Small intestine (tissue), 7 donors: Measurements from ENCODE around the gene TICAM1. TPM values are rescaled to one million over a fixed set of nuclear protein-coding genes. Genes with fewer than 3 reads are reported as not detected.
A peak's percentile ranks its signal among the peaks of the same experiment; 100 is the strongest.
"Not testable (repeated sequence)": the region's sequence is repeated elsewhere in the genome, so short reads cannot be mapped to it uniquely, and the experiment has no call there.

Experiments
- DNase-seq, 2 donors: peaks; one replicate each; pipeline versions ENCODE4 v3.0.0 to v3.0.0-alpha.2; 2013
- FAIRE-seq: peaks from 2 replicates; lab custom pipeline; 2012; peaks lifted over from hg19 to GRCh38; lab: Jason Lieb, UNC
- H3K27ac ChIP-seq, 3 donors: one replicate each; pipeline ENCODE4 v1.5.1; 2013; ENCODE audit warnings: low read length in 2 of 3, mild to moderate bottlenecking in 2 of 3, control low read depth in 1 of 3, inconsistent platforms in 1 of 3, low read depth in 1 of 3, moderate library complexity in 1 of 3
- H3K27me3 ChIP-seq, 3 donors: one replicate each; pipeline ENCODE4 v1.6.1; 2013; ENCODE audit warnings: low read length in 3 of 3, inconsistent platforms in 1 of 3; ENCODE audit not compliant: control insufficient read depth in 3 of 3, insufficient read depth in 3 of 3
- H3K36me3 ChIP-seq, 3 donors: one replicate each; pipeline ENCODE4 v1.6.1; 2013; ENCODE audit warnings: low read length in 3 of 3, inconsistent platforms in 1 of 3, low read depth in 1 of 3, mild to moderate bottlenecking in 1 of 3, moderate library complexity in 1 of 3; ENCODE audit not compliant: control insufficient read depth in 3 of 3, insufficient read depth in 2 of 3
- H3K4me1 ChIP-seq, 3 donors: one replicate each; pipeline ENCODE4 v1.6.1; 2013; ENCODE audit warnings: low read length in 2 of 3, inconsistent platforms in 1 of 3, low read depth in 1 of 3, mild to moderate bottlenecking in 1 of 3, moderate library complexity in 1 of 3; ENCODE audit not compliant: control insufficient read depth in 3 of 3, insufficient read depth in 2 of 3
- H3K4me3 ChIP-seq, 3 donors: one replicate each; pipeline ENCODE4 v1.5.1; 2013; ENCODE audit warnings: low read length in 3 of 3, control low read depth in 1 of 3, inconsistent platforms in 1 of 3, low read depth in 1 of 3, mild to moderate bottlenecking in 1 of 3, moderate library complexity in 1 of 3
- H3K9me3 ChIP-seq, 2 donors: one replicate each; pipeline ENCODE4 v1.6.1; 2013; ENCODE audit warnings: low read depth in 1 of 2, low read length in 1 of 2; ENCODE audit not compliant: control insufficient read depth in 2 of 2, insufficient read depth in 1 of 2
- WGBS, 3 donors: extraction: QIAGEN DNeasy Blood & Tissue Kit; methylation state at CpG; one replicate each; pipeline ENCODE4 v1.1.7; 2013; 5-methylcytosine and 5-hydroxymethylcytosine counted together
- polyA plus RNA-seq, 4 donors: library from polyadenylated mRNA; stranded (reverse) in 3 of 4; unstranded in 1 of 4; fragments of 200-250 nt in 3 of 4; fragments of 120-200 nt in 1 of 4; gene quantifications; one replicate each; pipeline versions ENCODE4 v1.2.1 to v1.2.3, GENCODE V29; 2013
- donor health status: healthy with polysubstance abuse.
- donor health status: control.
- donor health status: control.
- donor health status: Bipolar disorder and iron deficiency.
- donor health status: healthy.

Gene TICAM1
- polyA plus RNA-seq, 4 donors: 14.3 to 38.0 (median 20.6) TPM

- H3K4me3 ChIP-seq, FAIRE-seq, H3K4me1 ChIP-seq, H3K9me3 ChIP-seq, H3K27ac ChIP-seq, H3K27me3 ChIP-seq, H3K36me3 ChIP-seq, DNase-seq: not testable (repeated sequence)
- WGBS, 3 donors: 90 to 93% (median 92%) methylated on average over 6 of the region's 6 CpGs
Measured at GRCh38 chr19:4805140-4805539, 26.4 kb downstream of the TICAM1 start.

- H3K36me3 ChIP-seq: peaks cover 0 to under 1% (median 0%) of the 10 kb centered on the region in 3 donors
- H3K4me1 ChIP-seq: no peaks in the 10 kb centered on the region
- H3K4me3 ChIP-seq: no peak overlapping the region
- no peak for FAIRE-seq
- DNase-seq: peak in 1 of 2 donors; percentile 55
- 42 to 48% (median 47%) methylated on average over 32 to 33 of the region's 33 CpGs for WGBS, 3 donors
- H3K27me3 ChIP-seq: no peaks in the 10 kb centered on the region
- no peak overlapping the region for H3K27ac ChIP-seq
- H3K9me3 ChIP-seq: no peaks in the 10 kb centered on the region
Measured at GRCh38 chr19:4803736-4804695, 27.5 kb downstream of the TICAM1 start.

GRCh38 chr19:4802711-4803110, 28.8 kb downstream of the TICAM1 start:
- 73 to 76% (median 74%) methylated on average over 7 of the region's 7 CpGs for WGBS, 3 donors
- FAIRE-seq: no peak

GRCh38 chr19:4801085-4801619, 30.4 kb downstream of the TICAM1 start:
- H3K36me3 ChIP-seq: peaks cover 0 to 21% (median 3%) of the 10 kb centered on the region in 3 donors
- no peak overlapping the region for H3K27ac ChIP-seq
- no peaks in the 10 kb centered on the region for H3K9me3 ChIP-seq
- H3K27me3 ChIP-seq: no peaks in the 10 kb centered on the region
- no peak for DNase-seq
- FAIRE-seq: no peak
- no peak overlapping the region for H3K4me3 ChIP-seq
- no peaks in the 10 kb centered on the region for H3K4me1 ChIP-seq
- 61 to 84% (median 72%) methylated on average over 3 of the region's 3 CpGs for WGBS, 3 donors

More at GRCh38 chr19:4802711-4803110, 28.8 kb downstream of the TICAM1 start:
- Histone ChIP-seq H3K27ac (no peak overlapping the region), H3K9me3 (no peaks in the 10 kb centered on the region), H3K36me3 (peaks cover 0 to 11% (median 0%) of the 10 kb centered on the region in 3 donors), H3K4me3 (no peak overlapping the region), H3K27me3 (no peaks in the 10 kb centered on the region), H3K4me1 (no peaks in the 10 kb centered on the region)
- no peak for DNase-seq

- no peak overlapping the region for H3K27ac ChIP-seq
- H3K4me3 ChIP-seq: no peak overlapping the region
- FAIRE-seq (no peak), DNase-seq (no peak)
- WGBS, 3 donors: 42 to 61% (median 52%) methylated on average over 23 of the region's 23 CpGs
- peaks cover 0 to 24% (median 3%) of the 10 kb centered on the region in 3 donors for H3K36me3 ChIP-seq
- no peaks in the 10 kb centered on the region for H3K9me3 ChIP-seq
- H3K4me1 ChIP-seq: no peaks in the 10 kb centered on the region
- no peaks in the 10 kb centered on the region for H3K27me3 ChIP-seq
Measured at GRCh38 chr19:4800591-4801081, 30.9 kb downstream of the TICAM1 start.

- no peak overlapping the region for H3K27ac ChIP-seq
- H3K27me3 ChIP-seq: no peaks in the 10 kb centered on the region
- FAIRE-seq (no peak), DNase-seq (no peak)
- peaks cover 0 to 6% (median 3%) of the 10 kb centered on the region in 3 donors for H3K4me1 ChIP-seq
- peaks cover 0 to 51% (median 6%) of the 10 kb centered on the region in 3 donors for H3K36me3 ChIP-seq
- no peak overlapping the region for H3K4me3 ChIP-seq
- no peaks in the 10 kb centered on the region for H3K9me3 ChIP-seq
- WGBS, 3 donors: 77 to 84% (median 78%) methylated on average over 9 of the region's 9 CpGs
Measured at GRCh38 chr19:4795400-4795799, 36.1 kb downstream of the TICAM1 start.

- 72 to 83% (median 73%) methylated on average over 11 of the region's 11 CpGs for WGBS, 3 donors
- Histone ChIP-seq H3K36me3 (peaks cover 0 to 51% (median 6%) of the 10 kb centered on the region in 3 donors), H3K27ac (no peak overlapping the region), H3K9me3 (no peaks in the 10 kb centered on the region), H3K4me3 (no peak overlapping the region), H3K4me1 (peaks cover 0 to 6% (median 3%) of the 10 kb centered on the region in 3 donors), H3K27me3 (no peaks in the 10 kb centered on the region)
- DNase-seq: no peak
- FAIRE-seq: no peak
Measured at GRCh38 chr19:4794971-4795370, 36.5 kb downstream of the TICAM1 start.

GRCh38 chr19:4793278-4793677, 38.2 kb downstream of the TICAM1 start:
- H3K27ac ChIP-seq, H3K9me3 ChIP-seq, FAIRE-seq, H3K27me3 ChIP-seq, H3K4me1 ChIP-seq, DNase-seq, H3K4me3 ChIP-seq: not testable (repeated sequence)
- WGBS, 3 donors: 75 to 89% (median 82%) methylated on average over 15 to 19 of the region's 19 CpGs
- H3K36me3 ChIP-seq: peaks cover 0 to 44% (median 6%) of the 10 kb centered on the region in 3 donors
